B cell (primary cell): ENCODE measurements around the gene PDAP1.

Source experiments
- EZH2 ChIP-seq: IDR thresholded peaks from 2 replicates; pipeline ENCODE4 v1.6.1; 2012; ENCODE audit warnings: borderline replicate concordance, low read depth, mild to moderate bottlenecking, moderate library complexity, low read length; ENCODE audit not compliant: insufficient read depth, poor library complexity, severe bottlenecking
- TF ChIP-seq, protein P1 (sequence below): fragments of 200-600 bp; IDR thresholded peaks from one replicate; pipeline ENCODE4 v1.8.0; 2022; ENCODE audit warnings: antibody characterized with exemption, mild to moderate bottlenecking

DNA sequence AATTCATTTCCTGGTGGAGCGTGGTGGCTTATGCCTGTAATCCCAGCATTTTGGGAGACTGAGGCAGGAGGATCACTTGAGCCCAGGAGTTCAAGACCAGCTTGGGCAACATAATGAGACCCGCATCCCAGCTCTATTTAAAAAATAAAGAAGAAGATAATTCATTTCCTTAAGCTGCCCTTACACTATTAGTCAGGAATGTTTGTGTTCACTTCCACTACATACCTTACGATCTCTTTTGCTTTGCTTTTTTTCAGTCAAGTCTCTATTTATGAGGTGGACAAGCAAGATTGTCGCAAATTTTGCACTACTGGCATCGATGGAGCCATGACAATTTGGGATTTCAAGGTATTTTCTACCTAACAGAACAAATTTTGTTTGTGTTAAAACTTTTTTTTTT is 45.1 kb downstream of the PDAP1 start:
- TF ChIP-seq, protein P1, sequence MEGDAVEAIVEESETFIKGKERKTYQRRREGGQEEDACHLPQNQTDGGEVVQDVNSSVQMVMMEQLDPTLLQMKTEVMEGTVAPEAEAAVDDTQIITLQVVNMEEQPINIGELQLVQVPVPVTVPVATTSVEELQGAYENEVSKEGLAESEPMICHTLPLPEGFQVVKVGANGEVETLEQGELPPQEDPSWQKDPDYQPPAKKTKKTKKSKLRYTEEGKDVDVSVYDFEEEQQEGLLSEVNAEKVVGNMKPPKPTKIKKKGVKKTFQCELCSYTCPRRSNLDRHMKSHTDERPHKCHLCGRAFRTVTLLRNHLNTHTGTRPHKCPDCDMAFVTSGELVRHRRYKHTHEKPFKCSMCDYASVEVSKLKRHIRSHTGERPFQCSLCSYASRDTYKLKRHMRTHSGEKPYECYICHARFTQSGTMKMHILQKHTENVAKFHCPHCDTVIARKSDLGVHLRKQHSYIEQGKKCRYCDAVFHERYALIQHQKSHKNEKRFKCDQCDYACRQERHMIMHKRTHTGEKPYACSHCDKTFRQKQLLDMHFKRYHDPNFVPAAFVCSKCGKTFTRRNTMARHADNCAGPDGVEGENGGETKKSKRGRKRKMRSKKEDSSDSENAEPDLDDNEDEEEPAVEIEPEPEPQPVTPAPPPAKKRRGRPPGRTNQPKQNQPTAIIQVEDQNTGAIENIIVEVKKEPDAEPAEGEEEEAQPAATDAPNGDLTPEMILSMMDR: no peak
- no peak for TF ChIP-seq EZH2
